Mesendoderm (in vitro differentiated cells): ENCODE measurements around the gene FBXW2.

ENCODE experiments used
- DNase-seq: peaks from one replicate; pipeline ENCODE4 v3.0.0; 2013
- H2AK5ac ChIP-seq: 2 replicates; pipeline ENCODE4 v1.6.1; 2013; ENCODE audit warnings: low read length, inconsistent platforms
- H2BK120ac ChIP-seq: 2 replicates; pipeline ENCODE4 v1.6.1; 2013; ENCODE audit warnings: low read depth, mild to moderate bottlenecking, low read length, moderate library complexity, mixed read lengths
- H2BK15ac ChIP-seq: replicated peaks from 2 replicates; pipeline ENCODE4 v1.6.1; 2013; ENCODE audit warnings: low read depth, mild to moderate bottlenecking, moderate library complexity
- H2BK5ac ChIP-seq: 2 replicates; pipeline ENCODE4 v1.6.1; 2013; ENCODE audit warnings: low read length, inconsistent platforms
- H3K18ac ChIP-seq: 2 replicates; pipeline ENCODE4 v1.6.1; 2013; ENCODE audit warnings: mild to moderate bottlenecking, low read length, mixed read lengths
- H3K23ac ChIP-seq: one replicate; pipeline ENCODE4 v1.6.1; 2013; ENCODE audit warnings: low read length
- H3K27ac ChIP-seq: 2 replicates; pipeline ENCODE4 v1.5.1; 2013; ENCODE audit warnings: low read depth, mild to moderate bottlenecking, inconsistent platforms, low read length, moderate library complexity
- H3K27me3 ChIP-seq: 2 replicates; pipeline ENCODE4 v1.6.1; 2013; ENCODE audit warnings: low read length, control low read depth, mild to moderate bottlenecking, inconsistent platforms; ENCODE audit not compliant: insufficient read depth, poor library complexity
- H3K36me3 ChIP-seq: 2 replicates; pipeline ENCODE4 v1.6.1; 2013; ENCODE audit warnings: low read length, inconsistent platforms; ENCODE audit not compliant: control insufficient read depth, insufficient read depth
- H3K4ac ChIP-seq: one replicate; pipeline ENCODE4 v1.6.1; 2013; ENCODE audit warnings: low read depth, mild to moderate bottlenecking, low read length, moderate library complexity
- H3K4me1 ChIP-seq: 2 replicates; pipeline ENCODE4 v1.6.1; 2013; ENCODE audit warnings: low read depth, low read length, inconsistent platforms; ENCODE audit not compliant: control insufficient read depth
- H3K4me2 ChIP-seq: 2 replicates; pipeline ENCODE4 v1.6.1; 2013; ENCODE audit warnings: low read length
- H3K4me3 ChIP-seq: 2 replicates; pipeline ENCODE4 v1.5.1; 2013; ENCODE audit warnings: mild to moderate bottlenecking, low read length
- H3K56ac ChIP-seq: one replicate; pipeline ENCODE4 v1.6.1; 2013; ENCODE audit warnings: low read length
- H3K79me1 ChIP-seq: 2 replicates; pipeline ENCODE4 v1.6.1; 2013; ENCODE audit warnings: low read length, inconsistent platforms
- H3K79me2 ChIP-seq: 2 replicates; pipeline ENCODE4 v1.6.1; 2013; ENCODE audit warnings: mild to moderate bottlenecking, low read length; ENCODE audit not compliant: control insufficient read depth, insufficient read depth
- H3K9ac ChIP-seq: 2 replicates; pipeline ENCODE4 v1.6.1; 2013; ENCODE audit warnings: low read length, inconsistent platforms
- H4K5ac ChIP-seq: one replicate; pipeline ENCODE4 v1.6.1; 2013; ENCODE audit warnings: low read length
- H4K8ac ChIP-seq: one replicate; pipeline ENCODE4 v1.6.1; 2013; ENCODE audit warnings: low read depth, mild to moderate bottlenecking, control low read depth, low read length, moderate library complexity
- WGBS: extraction: QIAGEN DNeasy Blood & Tissue Kit; methylation state at CpG from one replicate; pipeline ENCODE4 v1.1.7; 2013; ENCODE audit warnings: low lambda C conversion rate, missing lambda C conversion rate; ENCODE audit not compliant: insufficient coverage; ENCODE audit errors: extremely low coverage; 5-methylcytosine and 5-hydroxymethylcytosine counted together

The FBXW2 gene

DNA sequence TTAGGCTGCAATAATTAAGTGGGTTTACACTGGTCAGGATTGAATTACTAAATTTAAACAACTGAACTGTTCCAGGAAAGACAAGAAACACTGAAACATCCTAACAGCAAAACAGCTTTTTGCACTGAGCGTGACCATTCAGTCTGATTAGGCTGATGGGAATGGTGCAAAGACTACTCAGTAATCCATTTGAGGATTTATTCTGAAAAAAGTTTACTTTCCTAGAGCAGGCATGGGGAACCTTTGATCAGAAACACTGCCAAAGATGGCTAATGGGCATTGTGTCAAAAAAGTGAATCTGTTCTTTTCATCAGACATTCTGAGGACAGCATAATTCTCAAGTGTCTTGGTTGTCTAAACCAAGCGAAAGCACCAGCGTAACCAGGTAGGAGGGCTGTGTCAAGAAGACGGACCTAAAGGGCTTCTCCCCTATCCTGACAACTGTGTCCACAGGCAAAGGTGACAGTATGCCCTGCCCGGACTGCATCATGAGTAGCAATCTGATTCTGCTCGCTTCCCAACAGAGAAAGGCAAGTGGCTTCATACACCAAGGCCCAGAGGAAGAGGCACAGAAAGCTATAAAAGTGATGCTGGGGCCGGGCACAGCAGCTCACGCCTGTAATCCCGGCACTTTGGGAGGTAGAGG lies 33.3 kb downstream of the FBXW2 start:
- H3K23ac ChIP-seq: no peak overlapping the region
- no peaks in the 10 kb centered on the region for H3K79me1 ChIP-seq
- H2BK5ac ChIP-seq: no peak overlapping the region
- no CpG with 5 or more reads among the region's 9 CpGs for whole genome bisulfite sequencing
- no peaks in the 10 kb centered on the region for H3K27me3 ChIP-seq
- no peak for DNase-seq
- peaks cover 5% of the 10 kb centered on the region for H3K36me3 ChIP-seq
- H4K8ac ChIP-seq: no peak overlapping the region
- no peak overlapping the region for H3K4me3 ChIP-seq
- H3K4ac ChIP-seq: no peak overlapping the region
- H3K27ac ChIP-seq: no peak overlapping the region
- H3K9ac ChIP-seq: no peak overlapping the region
- H3K18ac ChIP-seq: no peak overlapping the region
- no peak overlapping the region for H2BK120ac ChIP-seq
- no peaks in the 10 kb centered on the region for H3K4me1 ChIP-seq
- H3K79me2 ChIP-seq: no peaks in the 10 kb centered on the region
- H3K56ac ChIP-seq: no peak overlapping the region
- no peak overlapping the region for H2BK15ac ChIP-seq
- no peak overlapping the region for H4K5ac ChIP-seq
- H2AK5ac ChIP-seq: no peak overlapping the region
- no peak overlapping the region for H3K4me2 ChIP-seq

DNA sequence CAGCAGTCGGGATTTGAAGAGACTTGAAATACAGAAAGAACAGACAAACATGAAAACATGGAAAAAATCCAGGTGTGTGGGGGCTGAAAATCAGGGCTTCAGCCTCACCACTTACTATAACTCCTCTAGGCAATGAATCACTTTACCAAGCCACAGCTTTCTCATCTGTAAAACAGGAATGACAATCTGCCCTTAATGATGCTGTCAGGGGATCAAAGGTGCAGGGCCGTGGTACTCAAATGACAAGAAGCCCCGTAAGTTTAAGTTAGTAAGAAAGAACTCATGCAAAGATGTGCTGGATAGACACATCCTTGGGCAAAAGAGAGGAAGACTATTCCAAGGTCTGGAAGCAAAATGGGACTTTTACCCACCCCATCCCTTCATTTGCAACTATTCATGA lies 34.7 kb downstream of the FBXW2 start:
- Histone ChIP-seq H3K4ac (no peak overlapping the region), H2BK15ac (no peak overlapping the region), H3K79me2 (no peaks in the 10 kb centered on the region), H3K79me1 (no peaks in the 10 kb centered on the region), H3K36me3 (peaks cover 2% of the 10 kb centered on the region), H3K27me3 (no peaks in the 10 kb centered on the region), H4K5ac (no peak overlapping the region), H3K9ac (no peak overlapping the region), H3K4me2 (no peak overlapping the region), H2BK120ac (no peak overlapping the region), H2BK5ac (no peak overlapping the region), H3K18ac (no peak overlapping the region), H4K8ac (no peak overlapping the region), H3K4me3 (no peak overlapping the region), H3K4me1 (no peaks in the 10 kb centered on the region), H3K23ac (no peak overlapping the region), H3K27ac (no peak overlapping the region), H3K56ac (no peak overlapping the region), H2AK5ac (no peak overlapping the region)
- WGBS: no CpG with 5 or more reads among the region's 3 CpGs
- DNase-seq: no peak

DNA sequence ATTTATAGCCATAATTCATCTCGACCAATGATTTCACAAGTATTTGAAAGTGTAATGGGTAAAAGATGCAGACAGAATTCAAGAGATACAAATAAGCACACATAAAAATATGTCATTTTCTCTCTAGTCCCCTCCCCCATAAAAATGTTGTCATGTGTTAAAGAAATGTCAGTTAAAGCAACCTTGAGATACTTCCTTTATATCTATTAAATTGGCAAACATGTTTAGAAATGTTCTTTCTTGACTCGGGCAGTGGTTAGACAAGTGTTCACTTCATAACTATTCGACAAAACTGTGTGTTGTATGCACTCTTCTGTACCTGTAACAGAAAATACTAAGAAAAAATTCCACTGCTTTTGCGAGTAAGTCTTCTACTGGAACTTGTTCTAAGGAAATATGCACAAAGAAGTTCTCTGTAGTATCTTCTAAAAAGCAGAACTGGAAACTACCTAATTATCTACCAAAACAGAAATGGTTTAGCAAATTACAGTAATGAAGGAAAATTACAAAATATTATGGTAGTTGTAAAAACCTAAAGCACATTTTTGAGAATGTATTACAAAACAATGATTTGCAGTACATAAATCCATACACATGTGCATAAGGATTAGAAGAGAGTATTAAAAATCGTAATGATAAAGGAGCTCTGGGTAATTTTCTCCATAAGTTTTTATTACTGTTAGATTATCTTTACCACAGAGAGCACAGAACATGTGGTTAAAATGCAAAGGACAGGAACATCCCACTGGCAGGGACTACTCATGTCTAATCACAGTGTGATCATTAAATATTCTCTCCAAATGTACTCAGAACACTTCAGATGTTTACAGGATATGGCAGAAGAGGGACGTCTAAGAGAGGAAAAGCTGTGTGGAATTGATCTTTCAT lies 35.9 kb downstream of the FBXW2 start:
- Histone ChIP-seq H3K9ac (no peak overlapping the region), H3K4me1 (no peaks in the 10 kb centered on the region), H3K79me1 (no peaks in the 10 kb centered on the region), H3K36me3 (no peaks in the 10 kb centered on the region), H3K27me3 (no peaks in the 10 kb centered on the region), H3K27ac (no peak overlapping the region), H3K18ac (no peak overlapping the region), H3K56ac (no peak overlapping the region), H4K5ac (no peak overlapping the region), H2BK5ac (no peak overlapping the region), H3K4me2 (no peak overlapping the region), H3K23ac (no peak overlapping the region), H3K79me2 (no peaks in the 10 kb centered on the region), H4K8ac (no peak overlapping the region), H2BK15ac (no peak overlapping the region), H3K4ac (no peak overlapping the region), H3K4me3 (no peak overlapping the region), H2BK120ac (no peak overlapping the region), H2AK5ac (no peak overlapping the region)
- DNase-seq: no peak
- no CpG with 5 or more reads among the region's 6 CpGs for WGBS

DNA sequence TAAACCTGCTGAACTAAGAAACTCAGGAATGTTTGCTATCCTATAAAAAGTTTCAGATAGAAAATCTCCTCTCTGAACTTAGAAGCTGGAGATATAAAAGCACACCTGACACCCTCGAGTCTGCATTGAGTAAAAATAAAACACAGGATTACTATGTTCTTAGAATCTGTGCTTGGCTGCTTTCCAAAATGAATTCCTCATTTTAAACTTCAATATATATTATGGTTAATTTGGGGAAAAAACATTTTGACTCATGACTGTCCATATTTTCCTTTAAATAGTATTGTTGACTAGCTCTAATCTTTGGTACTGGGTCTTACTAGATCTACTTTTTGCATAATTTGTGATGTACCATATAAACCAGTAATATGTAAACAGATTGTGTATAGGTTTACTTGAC lies 36.7 kb downstream of the FBXW2 start:
- no peak overlapping the region for H2BK15ac ChIP-seq
- H3K4me2 ChIP-seq: no peak overlapping the region
- H3K9ac ChIP-seq: no peak overlapping the region
- H3K18ac ChIP-seq: no peak overlapping the region
- no peak for DNase-seq
- no CpG with 5 or more reads among the region's 1 CpG for WGBS
- H2BK5ac ChIP-seq: no peak overlapping the region
- no peak overlapping the region for H3K27ac ChIP-seq
- no peaks in the 10 kb centered on the region for H3K36me3 ChIP-seq
- no peak overlapping the region for H3K56ac ChIP-seq
- no peak overlapping the region for H4K5ac ChIP-seq
- no peaks in the 10 kb centered on the region for H3K4me1 ChIP-seq
- H3K23ac ChIP-seq: no peak overlapping the region
- no peak overlapping the region for H3K4me3 ChIP-seq
- H3K4ac ChIP-seq: no peak overlapping the region
- H2AK5ac ChIP-seq: no peak overlapping the region
- no peaks in the 10 kb centered on the region for H3K27me3 ChIP-seq
- H3K79me2 ChIP-seq: no peaks in the 10 kb centered on the region
- H4K8ac ChIP-seq: no peak overlapping the region
- H3K79me1 ChIP-seq: no peaks in the 10 kb centered on the region
- H2BK120ac ChIP-seq: no peak overlapping the region

DNA sequence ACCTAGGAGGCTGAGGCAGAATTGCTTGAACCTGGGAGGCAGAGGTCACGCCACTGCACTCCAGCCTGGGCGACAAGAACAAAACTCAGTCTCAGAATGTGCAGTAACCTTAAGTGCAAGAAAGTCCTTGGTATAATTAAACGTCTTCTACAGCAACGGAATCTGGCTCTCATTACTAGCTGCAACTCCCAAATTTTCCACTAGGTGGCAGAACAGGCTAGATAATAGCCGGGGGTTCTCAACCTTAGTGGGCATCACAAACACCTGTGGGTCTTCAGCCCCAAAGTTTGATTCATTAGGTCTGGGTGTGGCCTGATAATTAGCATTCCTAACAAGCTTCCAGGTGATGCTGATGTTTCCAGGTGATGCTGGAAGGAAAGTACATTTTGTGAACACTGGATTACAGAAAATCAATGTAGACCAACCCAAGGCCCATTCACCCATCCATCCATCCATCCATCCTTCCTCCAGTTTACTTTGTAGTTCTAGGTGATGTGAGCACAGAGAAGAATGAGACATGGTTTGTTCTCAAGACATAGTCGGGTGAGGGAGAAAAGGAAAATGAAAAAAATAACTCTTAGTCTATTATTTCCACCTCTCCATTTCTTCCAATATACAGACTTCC lies 37.3 kb downstream of the FBXW2 start:
- H2BK120ac ChIP-seq: no peak overlapping the region

More for the DNA sequence above, 37.3 kb downstream of the FBXW2 start:
- Histone ChIP-seq H3K18ac (no peak overlapping the region), H3K36me3 (no peaks in the 10 kb centered on the region), H3K23ac (no peak overlapping the region), H3K4me3 (no peak overlapping the region), H3K56ac (no peak overlapping the region), H3K79me1 (no peaks in the 10 kb centered on the region), H3K4me1 (no peaks in the 10 kb centered on the region), H3K27ac (no peak overlapping the region), H4K8ac (no peak overlapping the region), H3K4ac (no peak overlapping the region), H2BK5ac (no peak overlapping the region), H3K79me2 (no peaks in the 10 kb centered on the region), H2BK15ac (no peak overlapping the region), H3K9ac (no peak overlapping the region), H3K4me2 (no peak overlapping the region), H3K27me3 (no peaks in the 10 kb centered on the region), H4K5ac (no peak overlapping the region), H2AK5ac (no peak overlapping the region)
- peak; percentile 57 for DNase-seq
- WGBS: no CpG with 5 or more reads among the region's 6 CpGs
